SJCRH30 (cell line): Measurements from ENCODE around the gene TTI1. TPM values are rescaled to one million over a fixed set of nuclear protein-coding genes. Genes with fewer than 3 reads are reported as not detected.

Experiments used
- DNase-seq, 2 experiments: peaks; one replicate each; pipeline ENCODE4 v3.0.0-alpha.2; 2015 to 2020
- H3K27ac ChIP-seq: fragments of 250-450 bp; sonication (Bioruptor Pico); 2 replicates; pipeline ENCODE4 v1.5.1; 2020; ENCODE audit warnings: mild to moderate bottlenecking, moderate library complexity
- H3K27me3 ChIP-seq: fragments of 250-450 bp; sonication (Bioruptor Pico); 2 replicates; pipeline ENCODE4 v1.5.1; 2020; ENCODE audit warnings: mild to moderate bottlenecking, moderate library complexity
- H3K36me3 ChIP-seq: fragments of 250-450 bp; sonication (Bioruptor Pico); 2 replicates; pipeline ENCODE4 v1.5.1; 2020; ENCODE audit warnings: mild to moderate bottlenecking, moderate library complexity
- H3K4me1 ChIP-seq: fragments of 250-450 bp; sonication (Bioruptor Pico); 2 replicates; pipeline ENCODE4 v1.5.1; 2020; ENCODE audit warnings: mild to moderate bottlenecking, moderate library complexity
- H3K4me3 ChIP-seq: fragments of 250-450 bp; sonication (Bioruptor Pico); 2 replicates; pipeline ENCODE4 v1.5.1; 2020; ENCODE audit warnings: mild to moderate bottlenecking, moderate library complexity
- H3K9me3 ChIP-seq: fragments of 250-450 bp; sonication (Bioruptor Pico); replicated peaks from 2 replicates; pipeline ENCODE4 v1.5.1; 2020; ENCODE audit warnings: mild to moderate bottlenecking, moderate library complexity
- total RNA-seq: library from RNA; depleted of rRNA; stranded (reverse); fragments of >200 nt; shearing (Covaris generic); gene quantifications from 2 replicates; pipeline ENCODE4 v1.2.3, GENCODE V29; 2014

The TTI1 gene
- total RNA-seq, 1 experiment from 2014 or later, result 66.0 TPM

DNA sequence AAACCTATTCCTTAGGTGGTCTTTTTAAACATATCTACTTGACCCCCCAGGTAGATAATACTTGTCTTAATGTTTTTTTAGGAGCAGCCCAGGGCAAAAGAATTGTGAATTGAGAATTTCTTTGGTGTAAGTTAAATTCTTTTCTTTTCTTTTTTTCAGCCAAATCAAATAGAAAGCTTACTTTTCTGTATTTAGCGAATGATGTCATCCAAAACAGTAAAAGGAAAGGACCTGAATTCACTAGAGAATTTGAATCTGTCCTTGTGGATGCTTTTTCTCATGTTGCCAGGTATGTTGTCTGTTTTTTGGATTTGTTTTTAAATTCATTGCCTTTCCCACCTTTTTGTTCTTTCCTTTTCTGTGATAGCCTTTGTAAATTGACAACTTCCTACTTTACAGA, 7.0 kb upstream of the TTI1 start:
- no peak overlapping the region for H3K27ac ChIP-seq
- DNase-seq, result no peak
- H3K36me3 ChIP-seq, result peaks cover 73% of the 10 kb centered on the region

GRCh38 chr20:38036366-38036765, 3.1 kb upstream of the TTI1 start:
- H3K36me3 ChIP-seq, result peaks cover 40% of the 10 kb centered on the region

More for the DNA sequence above, 7.0 kb upstream of the TTI1 start:
- Histone ChIP-seq H3K4me3 (no peak overlapping the region), H3K4me1 (peaks cover 8% of the 10 kb centered on the region; the same call in 1 of the 2 replicates), H3K9me3 (no peaks in the 10 kb centered on the region), H3K27me3 (no peaks in the 10 kb centered on the region)

GRCh38 chr20:38034961-38035360, 1.7 kb upstream of the TTI1 start:
- Histone ChIP-seq H3K9me3 (no peaks in the 10 kb centered on the region), H3K27ac (no peak overlapping the region), H3K4me1 (peaks cover 14% of the 10 kb centered on the region), H3K36me3 (peaks cover 26% of the 10 kb centered on the region), H3K27me3 (no peaks in the 10 kb centered on the region), H3K4me3 (peak overlapping the region; percentile 79)
- no peak for DNase-seq

More at GRCh38 chr20:38036366-38036765, 3.1 kb upstream of the TTI1 start:
- Histone ChIP-seq H3K4me1 (peaks cover 14% of the 10 kb centered on the region), H3K27ac (no peak overlapping the region), H3K9me3 (no peaks in the 10 kb centered on the region), H3K4me3 (no peak overlapping the region), H3K27me3 (no peaks in the 10 kb centered on the region)
- no peak for DNase-seq

- Histone ChIP-seq H3K4me3 (peak overlapping the region; percentile 79), H3K36me3 (peaks cover 21% of the 10 kb centered on the region), H3K9me3 (no peaks in the 10 kb centered on the region), H3K4me1 (peaks cover 14% of the 10 kb centered on the region), H3K27me3 (no peaks in the 10 kb centered on the region), H3K27ac (peak overlapping the region; percentile 88)
- peak in 1 of 2 experiments; percentile 27 for DNase-seq
These were observed 923 bp upstream of the TTI1 start for GRCh38 chr20:38034108-38034649.

DNA sequence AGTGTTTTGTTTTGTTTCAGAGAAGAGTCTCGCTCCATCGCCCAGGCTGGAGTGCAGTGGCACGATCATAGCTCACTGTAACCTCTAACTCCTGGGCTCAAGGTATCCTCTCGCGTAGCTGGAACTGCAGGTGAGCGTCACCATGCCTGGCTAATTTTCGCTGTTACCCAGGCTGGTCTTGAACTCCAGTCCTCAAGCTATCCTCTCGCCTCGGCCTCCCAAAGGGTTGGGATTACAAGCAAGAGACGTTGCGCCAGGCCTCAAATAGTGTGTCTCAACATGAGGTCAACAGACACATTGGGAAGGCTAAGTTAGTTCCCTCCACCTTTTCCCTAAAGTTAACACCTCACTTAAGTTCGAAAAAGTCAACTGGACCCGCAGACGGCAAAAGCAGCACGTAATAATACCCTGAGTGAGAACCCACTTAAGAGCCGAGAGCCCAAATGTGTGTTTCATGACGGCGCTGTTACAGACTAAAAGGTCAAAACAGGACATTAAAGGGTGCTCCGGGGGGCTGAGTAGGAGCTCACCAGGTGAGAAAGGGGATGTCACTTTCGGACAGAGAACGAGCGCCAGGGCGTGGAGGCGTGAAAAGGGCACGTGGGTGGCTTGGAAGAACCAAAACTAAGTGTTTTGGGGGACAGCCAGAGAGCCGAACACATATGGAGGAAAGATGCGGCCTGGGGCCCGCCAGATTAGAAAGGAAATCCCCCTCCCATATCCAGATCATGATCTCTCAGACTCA, 499 bp downstream of the TTI1 start:
- Histone ChIP-seq H3K9me3 (no peaks in the 10 kb centered on the region), H3K27ac (peak overlapping the region; percentile 88), H3K36me3 (peaks cover 19% of the 10 kb centered on the region), H3K4me3 (peak overlapping the region; percentile 79), H3K4me1 (peaks cover 14% of the 10 kb centered on the region), H3K27me3 (no peaks in the 10 kb centered on the region)
- DNase-seq, result no peak

DNA sequence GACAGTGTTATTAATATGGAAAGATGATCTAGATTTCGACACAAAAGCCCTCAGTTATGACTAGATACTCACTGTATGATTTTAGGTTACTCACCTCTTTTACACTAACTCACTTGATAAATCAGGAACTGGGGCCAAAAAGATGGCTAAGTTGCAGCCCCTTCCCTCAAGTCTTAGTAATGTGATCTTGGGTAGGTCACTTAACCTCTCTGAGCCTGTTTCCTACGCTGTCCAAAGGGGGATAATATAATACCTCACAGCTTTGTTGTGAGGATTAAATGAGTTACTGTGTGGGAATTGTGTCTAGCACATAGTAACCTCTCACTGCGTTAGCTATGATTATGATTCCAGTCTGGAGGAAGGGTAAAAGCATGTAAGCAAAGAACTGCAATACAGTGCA, 1.3 kb downstream of the TTI1 start:
- DNase-seq, result no peak
- Histone ChIP-seq H3K36me3 (peaks cover 15% of the 10 kb centered on the region), H3K27ac (no peak overlapping the region), H3K9me3 (no peaks in the 10 kb centered on the region), H3K27me3 (no peaks in the 10 kb centered on the region), H3K4me3 (peak overlapping the region; percentile 79; the same call in 1 of the 2 replicates), H3K4me1 (peaks cover 14% of the 10 kb centered on the region)

GRCh38 chr20:38029453-38029852, 3.8 kb downstream of the TTI1 start:
- H3K4me1 ChIP-seq, result peaks cover 13% of the 10 kb centered on the region
- DNase-seq, result no peak
- no peaks in the 10 kb centered on the region for H3K27me3 ChIP-seq
- H3K27ac ChIP-seq, result no peak overlapping the region
- no peaks in the 10 kb centered on the region for H3K9me3 ChIP-seq
- peaks cover 11% of the 10 kb centered on the region for H3K36me3 ChIP-seq
- no peak overlapping the region for H3K4me3 ChIP-seq

DNA sequence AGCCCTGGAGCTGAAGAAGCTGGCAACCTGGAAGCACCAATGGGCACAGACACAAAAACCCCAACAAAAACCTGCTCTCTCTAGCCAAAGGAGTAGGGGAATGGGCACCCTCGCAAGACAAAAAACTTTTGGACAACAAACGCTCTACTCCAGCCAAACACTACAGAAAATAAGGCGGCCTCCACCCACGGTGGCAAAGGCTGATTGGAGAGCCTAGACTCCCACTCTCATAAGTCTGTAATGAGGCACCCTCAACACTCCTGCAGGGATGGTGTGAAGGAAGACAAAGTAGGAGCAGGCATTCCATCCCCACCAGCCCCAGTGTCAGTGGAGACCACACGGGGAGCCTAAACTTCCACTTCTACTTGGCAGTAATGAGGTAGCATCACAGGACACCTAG, 8.8 kb downstream of the TTI1 start:
- Histone ChIP-seq H3K4me3 (no peak overlapping the region), H3K36me3 (peaks cover 15% of the 10 kb centered on the region), H3K27me3 (no peaks in the 10 kb centered on the region), H3K4me1 (peaks cover 24% of the 10 kb centered on the region), H3K27ac (peak overlapping the region; percentile 48), H3K9me3 (0 out of 2 replicates have a peak, but pooled peaks cover 3% of the 10 kb centered on the region)
- peak in 1 of 2 experiments; percentile 22 for DNase-seq

GRCh38 chr20:38023181-38024001, 9.9 kb downstream of the TTI1 start:
- Histone ChIP-seq H3K36me3 (peaks cover 25% of the 10 kb centered on the region), H3K9me3 (peaks cover 4% of the 10 kb centered on the region; the same call in 1 of the 2 replicates), H3K27ac (peak overlapping the region; percentile 48), H3K4me3 (no peak overlapping the region), H3K4me1 (peaks cover 24% of the 10 kb centered on the region), H3K27me3 (no peaks in the 10 kb centered on the region)
- peak; percentile 76 to 92 for DNase-seq

- DNase-seq, result no peak
- Histone ChIP-seq H3K36me3 (peaks cover 38% of the 10 kb centered on the region), H3K27ac (no peak overlapping the region), H3K4me3 (no peak overlapping the region), H3K9me3 (peaks cover 21% of the 10 kb centered on the region), H3K27me3 (no peaks in the 10 kb centered on the region), H3K4me1 (peaks cover 24% of the 10 kb centered on the region)
These were observed 12.0 kb downstream of the TTI1 start for GRCh38 chr20:38021087-38021772.

DNA sequence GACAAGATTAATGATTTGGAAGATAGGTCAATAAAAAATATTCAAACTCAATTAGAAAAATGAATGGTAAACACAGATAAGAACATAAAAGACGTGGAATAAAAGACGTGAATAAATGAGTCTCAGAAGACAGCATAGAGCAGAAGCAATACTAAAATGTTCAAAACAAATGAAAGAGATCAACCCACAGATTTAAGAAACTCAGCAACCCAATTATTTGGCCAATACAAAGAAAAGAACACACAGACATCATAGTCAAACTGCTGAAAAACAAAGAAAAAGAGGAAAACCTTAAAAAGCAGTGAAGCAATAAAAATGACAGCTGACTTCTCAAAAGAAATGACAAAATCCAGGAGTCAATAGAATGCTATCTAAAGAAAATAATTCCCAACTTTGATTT, 14.9 kb downstream of the TTI1 start:
- no peak overlapping the region for H3K27ac ChIP-seq
- H3K36me3 ChIP-seq, result peaks cover 56% of the 10 kb centered on the region
- H3K9me3 ChIP-seq, result peaks cover 21% of the 10 kb centered on the region
- H3K27me3 ChIP-seq, result no peaks in the 10 kb centered on the region
- no peak overlapping the region for H3K4me3 ChIP-seq
- H3K4me1 ChIP-seq, result peaks cover 8% of the 10 kb centered on the region
- no peak for DNase-seq

GRCh38 chr20:38017959-38018358, 15.3 kb downstream of the TTI1 start:
- Histone ChIP-seq H3K27ac (no peak overlapping the region), H3K4me1 (peaks cover 4% of the 10 kb centered on the region), H3K27me3 (no peaks in the 10 kb centered on the region), H3K9me3 (peaks cover 21% of the 10 kb centered on the region), H3K4me3 (no peak overlapping the region), H3K36me3 (peaks cover 60% of the 10 kb centered on the region)
- peak in 1 of 2 experiments; percentile 39 for DNase-seq

DNA sequence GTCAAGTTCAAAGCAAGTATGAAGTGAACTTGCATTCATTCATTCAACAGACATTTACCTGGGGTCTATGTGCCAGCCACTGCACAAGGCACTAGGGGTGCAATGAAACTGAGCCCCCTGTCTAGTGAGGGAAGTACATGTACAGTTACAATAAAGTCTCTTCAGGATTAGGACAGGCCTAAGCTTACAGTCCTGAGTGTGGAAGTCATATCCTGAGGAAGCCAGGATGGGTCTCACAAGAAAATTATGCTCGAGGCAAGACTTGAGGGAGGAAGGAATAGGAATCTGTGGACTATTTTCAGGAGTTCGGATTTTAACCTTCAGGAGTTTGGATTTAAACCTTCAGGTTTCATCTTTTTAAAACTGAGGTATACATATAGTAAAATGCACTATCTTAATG, 19.4 kb downstream of the TTI1 start:
- H3K36me3 ChIP-seq, result peaks cover 83% of the 10 kb centered on the region
- H3K9me3 ChIP-seq, result peaks cover 18% of the 10 kb centered on the region

GRCh38 chr20:38012332-38012731, 20.9 kb downstream of the TTI1 start:
- no peaks in the 10 kb centered on the region for H3K27me3 ChIP-seq
- H3K27ac ChIP-seq, result no peak overlapping the region
- no peak for DNase-seq
- H3K36me3 ChIP-seq, result peaks cover 77% of the 10 kb centered on the region
- peaks cover 7% of the 10 kb centered on the region for H3K9me3 ChIP-seq
- no peaks in the 10 kb centered on the region for H3K4me1 ChIP-seq
- H3K4me3 ChIP-seq, result no peak overlapping the region

More for the DNA sequence above, 19.4 kb downstream of the TTI1 start:
- H3K27me3 ChIP-seq, result no peaks in the 10 kb centered on the region
- H3K4me3 ChIP-seq, result no peak overlapping the region
- no peak for DNase-seq
- no peak overlapping the region for H3K27ac ChIP-seq
- no peaks in the 10 kb centered on the region for H3K4me1 ChIP-seq
